Measurements from ENCODE around the gene CABLES2.
A peak's percentile ranks its signal among the peaks of the same experiment; 100 is the strongest.

CABLES2 gene

GRCh38 chr20:62370115-62370806 lies 36.8 kb downstream of the CABLES2 start:
- Histone ChIP-seq H3K4me3 (ENCODE audit: low read length) (no peak overlapping the region), H3K9me3 (replicated peaks; ENCODE audit: low read length) (no peaks in the 10 kb centered on the region), H3K36me3 (ENCODE audit: insufficient read depth, low read length) (no peaks in the 10 kb centered on the region), H3K4me2 (ENCODE audit: low read length) (peak overlapping the region; percentile 77), H3K4me1 (ENCODE audit: control insufficient read depth, insufficient read depth, low read length) (peaks cover 56% of the 10 kb centered on the region), H3K9ac (ENCODE audit: low read depth, low read length) (no peak overlapping the region), H3K27me3 (ENCODE audit: control insufficient read depth, insufficient read depth, low read length) (no peaks in the 10 kb centered on the region)

- Histone ChIP-seq H3K4me1 (ENCODE audit: control insufficient read depth, insufficient read depth, low read length) (peaks cover 56% of the 10 kb centered on the region), H3K4me2 (ENCODE audit: low read length) (peak overlapping the region; percentile 77), H3K9ac (ENCODE audit: low read depth, low read length) (no peak overlapping the region), H3K36me3 (ENCODE audit: insufficient read depth, low read length) (no peaks in the 10 kb centered on the region), H3K27me3 (ENCODE audit: control insufficient read depth, insufficient read depth, low read length) (no peaks in the 10 kb centered on the region), H3K9me3 (replicated peaks; ENCODE audit: low read length) (no peaks in the 10 kb centered on the region), H3K4me3 (ENCODE audit: low read length) (no peak overlapping the region)
Observed at GRCh38 chr20:62369815-62370114, 37.3 kb downstream of the CABLES2 start.

- no peak overlapping the region for H3K9ac ChIP-seq (ENCODE audit: low read depth, low read length)
- H3K27me3 ChIP-seq (ENCODE audit: control insufficient read depth, insufficient read depth, low read length) = no peaks in the 10 kb centered on the region
- H3K4me2 ChIP-seq (ENCODE audit: low read length) = peak overlapping the region; percentile 77
- no peaks in the 10 kb centered on the region for H3K9me3 ChIP-seq (replicated peaks; ENCODE audit: low read length)
- peak overlapping the region; percentile 51 for H3K4me3 ChIP-seq (ENCODE audit: low read length)
- no peaks in the 10 kb centered on the region for H3K36me3 ChIP-seq (ENCODE audit: insufficient read depth, low read length)
- peaks cover 58% of the 10 kb centered on the region for H3K4me1 ChIP-seq (ENCODE audit: control insufficient read depth, insufficient read depth, low read length)
Observed at GRCh38 chr20:62368976-62369814, 37.9 kb downstream of the CABLES2 start.

GRCh38 chr20:62368392-62368975 lies 38.6 kb downstream of the CABLES2 start:
- H3K27me3 ChIP-seq (ENCODE audit: control insufficient read depth, insufficient read depth, low read length) = no peaks in the 10 kb centered on the region
- no peak overlapping the region for H3K9ac ChIP-seq (ENCODE audit: low read depth, low read length)
- peaks cover 60% of the 10 kb centered on the region for H3K4me1 ChIP-seq (ENCODE audit: control insufficient read depth, insufficient read depth, low read length)
- peak overlapping the region; percentile 69 for H3K4me2 ChIP-seq (ENCODE audit: low read length)
- no peaks in the 10 kb centered on the region for H3K36me3 ChIP-seq (ENCODE audit: insufficient read depth, low read length)
- H3K9me3 ChIP-seq (replicated peaks; ENCODE audit: low read length) = no peaks in the 10 kb centered on the region
- H3K4me3 ChIP-seq (ENCODE audit: low read length) = peak overlapping the region; percentile 41

- H3K9me3 ChIP-seq (replicated peaks; ENCODE audit: low read length) = no peaks in the 10 kb centered on the region
- H3K4me1 ChIP-seq (ENCODE audit: control insufficient read depth, insufficient read depth, low read length) = peaks cover 60% of the 10 kb centered on the region
- no peak overlapping the region for H3K9ac ChIP-seq (ENCODE audit: low read depth, low read length)
- H3K36me3 ChIP-seq (ENCODE audit: insufficient read depth, low read length) = no peaks in the 10 kb centered on the region
- peak overlapping the region; percentile 53 for H3K4me3 ChIP-seq (ENCODE audit: low read length)
- peak overlapping the region; percentile 69 for H3K4me2 ChIP-seq (ENCODE audit: low read length)
- H3K27me3 ChIP-seq (ENCODE audit: control insufficient read depth, insufficient read depth, low read length) = no peaks in the 10 kb centered on the region
Observed at GRCh38 chr20:62367633-62368391, 39.3 kb downstream of the CABLES2 start.

GRCh38 chr20:62367136-62367632 lies 39.9 kb downstream of the CABLES2 start, which contains the start of gene LAMA5:
Gene LAMA5 (minus strand): TSS chr20:62367312. CDS start chr20:62367245, 67 bp downstream.
- H3K9me3 ChIP-seq (replicated peaks; ENCODE audit: low read length) = no peaks in the 10 kb centered on the region
- H3K4me1 ChIP-seq (ENCODE audit: control insufficient read depth, insufficient read depth, low read length) = peaks cover 60% of the 10 kb centered on the region
- H3K36me3 ChIP-seq (ENCODE audit: insufficient read depth, low read length) = no peaks in the 10 kb centered on the region
- peak within 1 kb of the TSS; percentile 71 for H3K9ac ChIP-seq (ENCODE audit: low read depth, low read length)
- H3K4me3 ChIP-seq (ENCODE audit: low read length) = peak within 1 kb of the TSS; percentile 75
- H3K27me3 ChIP-seq (ENCODE audit: control insufficient read depth, insufficient read depth, low read length) = no peaks in the 10 kb centered on the region
- H3K4me2 ChIP-seq (ENCODE audit: low read length) = peak within 1 kb of the TSS; percentile 88

- no peaks in the 10 kb centered on the region for H3K36me3 ChIP-seq (ENCODE audit: insufficient read depth, low read length)
- peak overlapping the region; percentile 71 for H3K9ac ChIP-seq (ENCODE audit: low read depth, low read length)
- H3K4me1 ChIP-seq (ENCODE audit: control insufficient read depth, insufficient read depth, low read length) = peaks cover 60% of the 10 kb centered on the region
Observed at GRCh38 chr20:62366370-62367135, 40.5 kb downstream of the CABLES2 start.

GRCh38 chr20:62365814-62366369 lies 41.2 kb downstream of the CABLES2 start:
- H3K27me3 ChIP-seq (ENCODE audit: control insufficient read depth, insufficient read depth, low read length) = no peaks in the 10 kb centered on the region
- peaks cover 59% of the 10 kb centered on the region for H3K4me1 ChIP-seq (ENCODE audit: control insufficient read depth, insufficient read depth, low read length)
- no peaks in the 10 kb centered on the region for H3K36me3 ChIP-seq (ENCODE audit: insufficient read depth, low read length)
- no peaks in the 10 kb centered on the region for H3K9me3 ChIP-seq (replicated peaks; ENCODE audit: low read length)
- peak overlapping the region; percentile 75 for H3K4me3 ChIP-seq (ENCODE audit: low read length)
- H3K9ac ChIP-seq (ENCODE audit: low read depth, low read length) = peak overlapping the region; percentile 71
- peak overlapping the region; percentile 88 for H3K4me2 ChIP-seq (ENCODE audit: low read length)

More at GRCh38 chr20:62366370-62367135, 40.5 kb downstream of the CABLES2 start:
- peak overlapping the region; percentile 75 for H3K4me3 ChIP-seq (ENCODE audit: low read length)
- peak overlapping the region; percentile 88 for H3K4me2 ChIP-seq (ENCODE audit: low read length)
- no peaks in the 10 kb centered on the region for H3K27me3 ChIP-seq (ENCODE audit: control insufficient read depth, insufficient read depth, low read length)
- H3K9me3 ChIP-seq (replicated peaks; ENCODE audit: low read length) = no peaks in the 10 kb centered on the region

- Histone ChIP-seq H3K4me3 (ENCODE audit: low read length) (peak overlapping the region; percentile 75), H3K27me3 (ENCODE audit: control insufficient read depth, insufficient read depth, low read length) (no peaks in the 10 kb centered on the region), H3K4me1 (ENCODE audit: control insufficient read depth, insufficient read depth, low read length) (peaks cover 55% of the 10 kb centered on the region), H3K9ac (ENCODE audit: low read depth, low read length) (peak overlapping the region; percentile 11), H3K36me3 (ENCODE audit: insufficient read depth, low read length) (no peaks in the 10 kb centered on the region), H3K4me2 (ENCODE audit: low read length) (peak overlapping the region; percentile 88), H3K9me3 (replicated peaks; ENCODE audit: low read length) (no peaks in the 10 kb centered on the region)
Observed at GRCh38 chr20:62364911-62365736, 42.0 kb downstream of the CABLES2 start.
